HG02852 (cell line): ENCODE data around the gene ATP5F1B.

ENCODE experiments used
- ATAC-seq: cut with Tn5 transposase; IDR thresholded peaks from one replicate; pipeline ENCODE4 v1.9.1; 2021; ENCODE audit warnings: mild to moderate bottlenecking, moderate library complexity; ENCODE audit not compliant: unreplicated experiment

Gene ATP5F1B

GRCh38 chr12:56622535-56622934 is 23.2 kb downstream of the ATP5F1B start:
- ATAC-seq = no peak

- no peak for ATAC-seq
Measured at GRCh38 chr12:56616925-56617324, 28.9 kb downstream of the ATP5F1B start.

- ATAC-seq = no peak
Measured at GRCh38 chr12:56616244-56616643, 29.5 kb downstream of the ATP5F1B start.

- ATAC-seq = no peak
Measured at GRCh38 chr12:56614627-56615026, 31.2 kb downstream of the ATP5F1B start.

GRCh38 chr12:56604355-56604754 is 41.4 kb downstream of the ATP5F1B start:
- no peak for ATAC-seq

GRCh38 chr12:56602239-56602638 is 43.5 kb downstream of the ATP5F1B start:
- ATAC-seq = no peak

GRCh38 chr12:56601503-56601902 is 44.3 kb downstream of the ATP5F1B start:
- no peak for ATAC-seq

GRCh38 chr12:56600753-56601152 is 45.0 kb downstream of the ATP5F1B start:
- ATAC-seq = no peak

- ATAC-seq = no peak
Measured at GRCh38 chr12:56599797-56600196, 46.0 kb downstream of the ATP5F1B start.

GRCh38 chr12:56599041-56599440 is 46.7 kb downstream of the ATP5F1B start:
- ATAC-seq = no peak

GRCh38 chr12:56596815-56597214 is 49.0 kb downstream of the ATP5F1B start:
- no peak for ATAC-seq

- no peak for ATAC-seq
Measured at GRCh38 chr12:56593909-56594621, 51.7 kb downstream of the ATP5F1B start.

- no peak for ATAC-seq
Measured at GRCh38 chr12:56591961-56592360, 53.8 kb downstream of the ATP5F1B start.

- no peak for ATAC-seq
Measured at GRCh38 chr12:56591126-56591525, 54.7 kb downstream of the ATP5F1B start.

GRCh38 chr12:56590237-56590830 is 55.5 kb downstream of the ATP5F1B start:
- no peak for ATAC-seq

- ATAC-seq = no peak
Measured at GRCh38 chr12:56589783-56590182, 56.0 kb downstream of the ATP5F1B start.
